Epidermal melanocyte (primary cell): ENCODE measurements around the gene GP1BA.
"Not testable (repeated sequence)": the region's sequence is repeated elsewhere in the genome, so short reads cannot be mapped to it uniquely, and the experiment has no call there.

ENCODE experiments used
- DNase-seq: peaks from one replicate; pipeline ENCODE4 v3.0.0; 2011; ENCODE audit warnings: low spot score; ENCODE audit not compliant: insufficient read length

Gene GP1BA

DNA sequence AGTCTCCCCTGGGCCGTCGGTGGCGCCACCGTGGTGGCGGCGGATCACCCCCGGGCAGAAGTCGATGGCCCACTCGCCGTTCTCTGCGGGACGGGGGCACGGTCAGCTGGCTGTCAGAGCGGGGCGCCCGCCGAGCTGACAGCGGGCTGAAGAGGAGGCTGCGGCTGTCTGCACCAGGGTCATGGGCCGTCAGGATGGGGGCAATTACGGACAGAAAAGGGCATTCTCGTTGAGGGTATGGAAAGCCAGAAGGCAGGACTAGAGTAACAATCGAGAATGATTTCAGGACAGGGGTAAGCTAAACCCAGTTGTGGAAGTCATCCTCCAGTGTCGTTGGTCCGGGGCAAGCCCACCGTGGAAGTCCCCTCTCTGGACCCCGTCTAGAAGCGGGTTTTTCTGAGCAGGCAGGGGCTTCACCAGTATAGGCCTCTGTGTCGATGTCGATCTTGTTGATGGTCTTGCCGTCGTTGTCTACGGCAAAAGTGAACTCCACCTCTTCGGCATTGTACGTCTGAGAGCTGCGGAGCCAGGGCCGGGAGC, 30.9 kb upstream of the GP1BA start:
- DNase-seq, result peak; percentile 6

DNA sequence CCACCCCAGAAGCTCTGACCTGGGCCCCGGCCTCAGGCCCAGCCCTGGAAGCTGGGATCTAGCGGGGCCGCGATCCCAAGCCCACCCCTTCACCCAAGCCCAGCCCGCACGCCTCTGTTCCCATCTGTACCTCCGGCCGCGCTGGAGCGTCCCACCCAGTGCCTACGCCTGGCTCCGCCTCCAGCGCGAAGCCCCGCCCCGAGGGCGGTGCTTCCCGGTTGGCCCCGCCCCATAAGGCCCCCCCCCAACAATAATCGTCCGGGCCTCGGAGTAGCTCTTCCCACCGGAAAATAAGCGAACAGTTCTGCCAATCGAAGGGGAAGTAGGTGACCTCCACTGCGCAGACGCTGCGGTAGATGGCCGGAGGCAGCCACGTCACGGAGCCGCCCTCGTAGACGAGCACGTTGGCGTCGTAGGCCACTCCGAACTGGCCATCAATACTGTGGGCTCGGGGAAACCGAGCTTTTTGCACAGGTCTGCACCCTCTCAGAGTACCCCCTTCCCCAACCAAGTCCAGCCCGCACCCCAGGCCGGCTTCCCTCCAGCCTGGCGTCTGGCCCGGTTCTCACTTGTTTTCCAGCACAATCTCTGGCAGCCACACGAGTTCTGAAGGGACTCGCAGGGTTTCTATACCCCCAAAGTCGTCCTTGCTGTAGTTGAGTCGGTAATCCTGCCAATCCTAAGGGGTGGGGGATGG, 30.3 kb upstream of the GP1BA start:
- no peak for DNase-seq

- DNase-seq, result peak; percentile 3
Measured at GRCh38 chr17:4902540-4902939, 29.5 kb upstream of the GP1BA start.

DNA sequence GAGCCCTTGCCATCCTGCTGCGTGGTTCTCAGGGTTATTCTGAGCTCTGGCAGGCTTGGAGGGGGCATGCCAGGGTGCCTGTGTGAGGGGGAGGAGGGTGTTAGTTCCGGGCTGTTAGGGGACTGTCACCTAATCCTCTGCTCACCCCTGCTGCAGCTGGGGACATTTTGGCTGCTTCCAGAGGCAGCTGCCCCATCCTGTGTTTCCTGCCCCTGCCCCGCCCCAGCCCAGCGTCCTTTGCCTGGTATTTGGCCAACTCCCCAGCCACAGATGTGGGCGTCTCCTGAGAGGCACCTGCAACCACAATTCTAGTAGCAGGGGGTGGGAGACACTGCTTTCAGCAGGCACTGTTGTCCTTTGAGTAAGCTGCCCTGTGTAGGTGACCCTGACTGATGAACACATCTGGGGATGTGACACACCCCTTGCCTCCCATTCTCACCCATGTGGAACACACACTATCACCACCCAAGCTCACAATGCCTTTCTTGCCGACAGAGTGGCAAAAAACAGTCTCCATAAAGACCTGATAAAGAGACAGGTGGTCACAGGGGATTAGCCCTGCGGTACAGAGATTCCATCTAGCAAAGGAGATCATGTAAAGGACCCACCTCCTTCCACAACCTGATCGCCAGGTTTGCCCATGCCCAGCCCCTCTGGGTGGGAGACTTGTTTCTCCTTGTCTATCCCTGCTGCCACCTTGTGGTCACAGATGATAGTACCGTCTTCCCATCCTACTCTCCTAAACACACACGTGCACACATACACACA, 28.8 kb upstream of the GP1BA start, which contains the start of gene CHRNE:
CHRNE (minus strand) TSS at position 48 of the 768 bp plus-strand sequence; CDS start at position 13, 35 bp downstream.
- peak; percentile 12 for DNase-seq

DNA sequence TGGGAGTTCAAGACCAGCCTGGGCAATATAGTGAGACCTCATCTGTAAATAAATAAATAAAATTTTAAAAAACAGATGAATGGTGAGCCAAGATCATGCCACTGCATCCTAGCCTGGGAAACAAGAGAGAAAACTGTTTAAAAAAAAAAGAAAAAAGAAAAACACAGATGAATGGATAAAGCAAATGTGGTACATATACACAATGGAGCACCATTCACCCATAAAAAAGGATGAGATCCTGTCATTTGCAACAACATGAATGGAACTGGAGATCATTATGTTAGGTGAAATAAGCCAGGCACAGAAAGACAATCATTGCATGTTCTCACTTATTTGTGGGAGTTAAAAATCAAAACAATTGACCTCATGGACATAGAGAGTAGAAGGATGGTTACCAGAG, 25.4 kb upstream of the GP1BA start:
- not testable (repeated sequence) for DNase-seq

- peak; percentile 17 for DNase-seq
Measured at GRCh38 chr17:4908301-4908700, 23.8 kb upstream of the GP1BA start.

DNA sequence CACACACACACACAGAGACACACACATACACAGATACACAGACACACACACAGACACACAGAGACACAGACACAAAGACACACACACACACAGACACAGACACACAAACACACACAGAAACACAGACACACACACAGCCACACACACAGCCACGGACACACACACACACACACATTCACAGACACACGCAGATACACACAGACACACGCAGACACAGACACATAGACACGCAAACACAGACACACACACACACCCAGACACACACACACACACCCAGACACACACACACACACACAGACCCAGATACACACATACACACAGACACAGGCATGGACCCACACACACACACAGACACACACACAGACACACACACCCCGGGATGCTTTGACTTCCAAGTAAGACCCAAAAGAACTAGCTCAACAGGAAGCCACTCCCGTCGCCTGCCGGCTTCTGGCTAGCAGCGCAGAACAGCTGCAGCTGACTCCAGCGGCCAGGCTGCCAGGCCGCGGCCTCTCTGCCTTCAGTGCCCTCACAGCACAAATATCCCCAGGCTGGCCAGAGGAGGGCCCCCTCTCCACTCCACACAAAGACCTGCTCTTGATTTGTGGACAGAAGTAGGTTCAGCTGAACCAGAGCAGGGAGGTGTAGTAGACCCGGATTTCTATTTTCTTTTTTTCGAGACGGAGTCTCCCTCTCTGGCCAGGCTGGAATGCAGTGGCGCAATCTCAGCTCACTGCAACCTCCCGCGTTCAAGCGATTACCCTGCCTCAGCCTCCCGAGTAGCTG, 23.2 kb upstream of the GP1BA start:
- peak; percentile 74 for DNase-seq

DNA sequence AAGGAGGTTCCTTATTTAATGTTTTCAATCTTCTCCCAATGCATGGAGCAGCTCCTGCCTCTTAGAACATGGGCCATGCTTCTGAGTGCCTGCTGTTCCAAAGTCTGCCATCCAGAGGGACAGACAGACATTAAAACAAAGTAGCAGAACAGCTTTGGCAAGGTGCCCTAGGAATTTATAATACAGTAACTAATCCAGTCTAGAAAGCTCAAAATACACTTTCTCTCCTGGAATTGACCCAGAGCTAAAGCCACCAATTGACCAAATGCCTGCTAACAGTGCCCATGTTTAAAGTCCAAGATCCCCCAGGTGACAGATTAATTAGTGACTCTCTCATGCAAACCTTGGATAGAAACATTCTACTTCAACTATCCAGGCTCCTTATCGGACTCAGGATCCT, 18.1 kb upstream of the GP1BA start:
- peak; percentile 3 for DNase-seq

DNA sequence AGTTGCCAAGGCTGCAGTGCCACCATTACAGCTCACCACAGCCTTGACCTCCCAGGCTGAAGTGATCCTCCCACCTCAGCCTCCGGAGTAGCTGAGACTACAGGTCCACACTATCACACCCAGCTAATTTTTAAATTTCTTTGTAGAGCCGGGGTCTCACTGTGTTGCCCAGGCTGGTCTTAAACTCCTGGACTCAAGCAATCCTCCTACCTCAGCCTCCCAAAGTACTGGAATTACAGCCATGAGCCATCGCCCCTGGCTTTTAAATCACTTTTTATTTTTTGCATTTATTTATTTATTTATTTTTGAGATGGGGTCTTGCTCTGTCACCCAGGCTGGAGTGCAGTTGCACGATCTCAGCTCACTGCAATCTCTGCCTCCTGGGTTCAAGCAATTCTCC, 17.5 kb upstream of the GP1BA start:
- DNase-seq, result not testable (repeated sequence)

DNA sequence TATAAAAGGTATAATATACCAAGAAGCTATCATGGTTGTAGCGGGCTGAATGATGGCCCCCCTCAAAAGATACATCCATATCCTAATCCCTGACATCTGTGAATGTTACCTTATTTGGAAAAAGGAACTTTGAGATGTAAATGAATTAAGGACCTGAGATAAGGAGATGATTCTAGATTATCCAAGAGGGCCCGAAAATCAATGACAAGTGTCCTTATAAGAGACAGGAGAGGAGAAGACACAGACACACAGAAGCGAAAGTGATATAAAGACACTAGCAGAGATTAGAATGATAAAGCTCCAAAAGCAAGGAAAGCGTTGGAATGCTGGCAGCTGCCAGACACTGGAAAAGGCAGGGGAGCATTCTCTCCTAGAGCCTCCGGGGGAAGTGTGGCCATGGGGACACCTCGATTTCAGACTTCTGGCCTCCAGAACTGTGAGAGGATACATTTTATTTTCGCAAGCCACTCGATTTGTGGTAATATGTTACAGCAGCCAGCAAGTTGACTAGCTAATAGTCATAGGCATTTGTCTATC, 12.5 kb upstream of the GP1BA start:
- DNase-seq, result peak; percentile 9

- DNase-seq, result no peak
Measured at GRCh38 chr17:4920351-4921048, 11.6 kb upstream of the GP1BA start.

DNA sequence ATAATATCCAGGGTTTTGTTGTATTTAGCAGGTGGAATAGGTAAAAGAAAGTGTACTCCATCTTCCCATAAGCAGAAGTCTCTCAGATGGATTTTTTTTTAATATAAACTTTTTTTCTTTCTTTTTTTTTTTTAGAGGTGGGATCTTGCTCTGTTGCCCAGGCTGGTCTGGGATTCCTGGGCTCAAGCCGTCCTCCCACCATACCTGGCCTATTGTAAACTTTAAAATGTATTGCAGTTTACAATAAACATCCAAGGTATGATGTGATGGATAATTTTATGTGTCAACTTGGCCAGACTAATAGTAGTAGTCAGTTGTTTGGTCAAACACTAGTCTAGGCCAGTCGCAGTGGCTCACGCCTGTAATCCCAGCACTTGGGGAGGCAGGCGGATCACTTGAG, 10.8 kb upstream of the GP1BA start:
- no peak for DNase-seq

DNA sequence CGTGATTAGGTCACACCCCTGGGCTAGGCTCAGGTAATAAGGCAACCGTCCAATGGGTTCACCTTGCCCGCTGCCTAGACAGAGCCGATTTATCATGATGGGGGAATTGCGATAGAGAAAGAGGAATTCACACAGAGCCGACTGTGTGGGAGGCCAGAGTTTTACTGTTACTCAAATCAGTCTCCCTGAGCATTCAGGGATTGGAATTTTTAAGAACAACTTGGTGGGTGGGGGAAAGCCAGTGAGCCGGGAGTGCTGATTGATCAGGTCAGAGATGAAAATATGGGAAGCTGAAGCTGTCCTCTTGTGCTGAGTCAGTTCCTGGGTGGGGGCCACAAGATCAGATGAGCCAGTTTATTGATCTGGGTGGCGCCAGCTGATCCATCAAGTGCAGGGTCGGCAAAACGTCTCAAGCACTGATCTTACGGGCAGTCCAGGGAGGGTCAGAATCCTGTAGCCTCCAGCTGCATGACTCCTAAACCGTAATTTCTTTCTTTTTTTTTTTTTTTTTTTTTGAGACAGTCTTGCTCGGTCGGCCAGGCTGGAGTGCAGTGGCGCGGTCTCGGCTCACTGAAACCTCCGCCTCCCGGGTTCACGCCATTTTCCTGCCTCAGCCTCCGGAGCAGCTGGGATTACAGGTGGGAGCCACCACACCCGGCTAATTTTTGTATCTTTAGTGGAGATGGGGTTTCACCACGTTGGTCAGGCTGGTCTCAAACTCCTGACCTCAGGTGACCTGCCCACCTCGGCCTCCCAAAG, 5.3 kb upstream of the GP1BA start:
- not testable (repeated sequence) for DNase-seq

DNA sequence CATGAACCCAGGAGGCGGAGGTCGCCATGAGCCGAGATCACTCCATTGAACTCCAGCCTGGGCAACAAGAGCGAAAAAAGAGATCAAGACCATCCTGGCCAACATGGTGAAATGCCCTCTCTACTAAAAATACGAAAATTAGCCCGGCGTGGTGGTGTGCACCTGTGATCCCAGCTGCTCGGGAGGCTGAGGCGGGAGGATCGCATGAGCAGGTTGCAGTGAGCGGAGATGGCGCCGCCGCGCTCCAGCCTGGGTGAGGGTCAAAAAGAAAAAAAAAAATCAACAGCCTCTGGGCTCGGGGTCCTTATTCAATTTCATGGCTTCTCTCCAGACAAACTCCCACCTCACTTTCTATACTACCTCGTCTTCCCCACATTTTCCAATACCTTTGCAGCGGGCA, 3.2 kb upstream of the GP1BA start:
- no peak for DNase-seq

DNA sequence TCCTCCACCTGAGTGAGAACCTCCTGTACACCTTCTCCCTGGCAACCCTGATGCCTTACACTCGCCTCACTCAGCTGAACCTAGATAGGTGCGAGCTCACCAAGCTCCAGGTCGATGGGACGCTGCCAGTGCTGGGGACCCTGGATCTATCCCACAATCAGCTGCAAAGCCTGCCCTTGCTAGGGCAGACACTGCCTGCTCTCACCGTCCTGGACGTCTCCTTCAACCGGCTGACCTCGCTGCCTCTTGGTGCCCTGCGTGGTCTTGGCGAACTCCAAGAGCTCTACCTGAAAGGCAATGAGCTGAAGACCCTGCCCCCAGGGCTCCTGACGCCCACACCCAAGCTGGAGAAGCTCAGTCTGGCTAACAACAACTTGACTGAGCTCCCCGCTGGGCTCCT, 679 bp downstream of the GP1BA start:
- no peak for DNase-seq

GRCh38 chr17:4933646-4934045, 1.6 kb downstream of the GP1BA start:
- no peak for DNase-seq

DNA sequence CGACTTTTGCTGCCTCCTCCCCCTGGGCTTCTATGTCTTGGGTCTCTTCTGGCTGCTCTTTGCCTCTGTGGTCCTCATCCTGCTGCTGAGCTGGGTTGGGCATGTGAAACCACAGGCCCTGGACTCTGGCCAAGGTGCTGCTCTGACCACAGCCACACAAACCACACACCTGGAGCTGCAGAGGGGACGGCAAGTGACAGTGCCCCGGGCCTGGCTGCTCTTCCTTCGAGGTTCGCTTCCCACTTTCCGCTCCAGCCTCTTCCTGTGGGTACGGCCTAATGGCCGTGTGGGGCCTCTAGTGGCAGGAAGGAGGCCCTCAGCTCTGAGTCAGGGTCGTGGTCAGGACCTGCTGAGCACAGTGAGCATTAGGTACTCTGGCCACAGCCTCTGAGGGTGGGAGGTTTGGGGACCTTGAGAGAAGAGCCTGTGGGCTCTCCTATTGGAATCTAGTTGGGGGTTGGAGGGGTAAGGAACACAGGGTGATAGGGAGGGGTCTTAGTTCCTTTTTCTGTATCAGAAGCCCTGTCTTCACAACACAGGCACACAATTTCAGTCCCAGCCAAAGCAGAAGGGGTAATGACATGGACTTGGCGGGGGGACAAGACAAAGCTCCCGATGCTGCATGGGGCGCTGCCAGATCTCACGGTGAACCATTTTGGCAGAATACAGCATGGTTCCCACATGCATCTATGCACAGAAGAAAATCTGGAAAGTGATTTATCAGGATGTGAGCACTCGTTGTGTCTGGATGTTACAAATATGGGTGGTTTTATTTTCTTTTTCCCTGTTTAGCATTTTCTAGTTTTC, 2.3 kb downstream of the GP1BA start:
- peak; percentile 17 for DNase-seq

DNA sequence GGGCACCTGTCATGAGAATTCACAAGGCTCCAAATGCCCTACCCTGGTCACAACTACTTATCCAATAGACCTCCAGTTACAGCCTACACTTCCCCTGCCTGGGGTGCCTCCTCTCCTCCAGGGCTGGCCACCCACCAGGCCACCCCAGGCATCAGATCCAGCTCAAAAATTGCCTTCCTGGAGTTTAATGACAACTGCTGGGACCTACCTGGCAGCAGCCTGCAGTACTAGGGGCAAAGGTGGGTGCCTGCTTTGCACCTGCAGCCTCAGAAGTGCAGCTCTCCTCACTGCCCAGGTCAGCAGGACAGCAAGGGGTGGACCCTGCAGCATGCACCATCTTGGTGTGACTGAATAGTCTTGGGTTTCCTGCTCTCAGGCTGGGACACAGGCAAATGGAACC, 3.6 kb downstream of the GP1BA start:
- peak; percentile 3 for DNase-seq

DNA sequence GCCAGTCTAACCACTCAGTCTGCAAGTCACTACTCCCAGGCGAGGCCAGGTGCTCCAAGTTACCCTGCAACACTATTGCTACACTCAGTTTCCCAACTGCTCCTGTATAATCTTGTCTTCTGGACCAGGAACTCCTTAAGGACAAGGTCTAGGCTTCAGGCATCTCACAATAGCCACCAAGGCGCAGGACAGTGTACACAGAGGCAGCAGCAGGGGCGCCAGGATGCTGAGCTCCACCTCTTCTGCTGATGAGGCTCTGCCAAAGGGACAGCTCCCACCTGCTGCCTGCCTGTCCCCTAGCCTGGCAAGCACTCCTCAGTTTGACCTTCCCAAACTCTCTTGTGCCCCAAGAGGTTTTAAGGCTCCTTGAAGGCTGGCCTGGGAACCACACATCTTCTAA, 4.4 kb downstream of the GP1BA start:
- peak; percentile 12 for DNase-seq
